CD14-positive monocyte (primary cell): ENCODE results near the gene LGR4. TPM values are rescaled to one million over a fixed set of nuclear protein-coding genes. Genes with fewer than 3 reads are reported as not detected.
"Not testable (repeated sequence)": the region's sequence is repeated elsewhere in the genome, so short reads cannot be mapped to it uniquely, and the experiment has no call there.

Experiments used
- DNase-seq, 3 donors: peaks; one replicate each; pipeline ENCODE4 v3.0.0-alpha.2; 2011 to 2022
- H2AFZ ChIP-seq: 2 replicates; pipeline ENCODE4 v1.6.0; 2012; ENCODE audit warnings: mild to moderate bottlenecking, low read depth, low read length, inconsistent platforms; ENCODE audit not compliant: insufficient read depth, poor library complexity, severe bottlenecking
- H3K27ac ChIP-seq, 2 donors: 1 replicate in 1 of 2; 2 replicates in 1 of 2; pipeline ENCODE4 v1.5.1; 2012 to 2013; ENCODE audit warnings: low read length in 2 of 2, control low read depth in 1 of 2, inconsistent platforms in 1 of 2, low read depth in 1 of 2, mild to moderate bottlenecking in 1 of 2
- H3K27me3 ChIP-seq, 2 donors: one replicate each; pipeline versions ENCODE4 v1.6.0 to v1.6.1; 2011 to 2013; ENCODE audit warnings: low read length in 2 of 2; ENCODE audit not compliant: control insufficient read depth in 2 of 2, insufficient read depth in 2 of 2
- H3K36me3 ChIP-seq, 2 donors: replicated peaks in 1 of 2; 1 replicate in 1 of 2; 2 replicates in 1 of 2; pipeline versions ENCODE4 v1.5.1 to v1.6.1; 2012 to 2013; ENCODE audit warnings: low read length in 2 of 2, control low read depth in 1 of 2, inconsistent platforms in 1 of 2, mild to moderate bottlenecking in 1 of 2; ENCODE audit not compliant: insufficient read depth in 2 of 2, control insufficient read depth in 1 of 2
- H3K4me1 ChIP-seq, 2 donors: 1 replicate in 1 of 2; 2 replicates in 1 of 2; pipeline versions ENCODE4 v1.5.1 to v1.6.1; 2012 to 2013; ENCODE audit warnings: low read length in 2 of 2, control low read depth in 1 of 2, inconsistent platforms in 1 of 2, mild to moderate bottlenecking in 1 of 2, moderate library complexity in 1 of 2; ENCODE audit not compliant: insufficient read depth in 2 of 2, control insufficient read depth in 1 of 2
- H3K4me2 ChIP-seq: replicated peaks from 2 replicates; pipeline ENCODE3; 2012; ENCODE audit warnings: low read length, moderate library complexity, mild to moderate bottlenecking; ENCODE audit not compliant: poor library complexity, severe bottlenecking; ENCODE audit errors: extremely low read depth
- H3K4me3 ChIP-seq, 3 experiments: fragments of 200-600 bp in 1 of 3; sonication (generic) in 1 of 3; replicated peaks in 1 of 3; 1 replicate in 2 of 3; 2 replicates in 1 of 3; pipeline ENCODE4 v1.5.1; 2011 to 2013; ENCODE audit warnings: low read length in 3 of 3, mild to moderate bottlenecking in 3 of 3, control low read depth in 2 of 3, low read depth in 2 of 3, inconsistent platforms in 1 of 3, moderate library complexity in 1 of 3
- H3K79me2 ChIP-seq: 2 replicates; pipeline ENCODE4 v1.6.0; 2012; ENCODE audit warnings: mild to moderate bottlenecking, control low read depth, inconsistent platforms, low read length, moderate library complexity; ENCODE audit not compliant: insufficient read depth
- H3K9ac ChIP-seq: 2 replicates; pipeline ENCODE4 v1.6.0; 2017; ENCODE audit warnings: low read length, mild to moderate bottlenecking; ENCODE audit not compliant: insufficient read depth, poor library complexity, severe bottlenecking
- H3K9me3 ChIP-seq, 2 donors: replicated peaks in 1 of 2; 1 replicate in 1 of 2; 2 replicates in 1 of 2; pipeline versions ENCODE4 v1.5.1 to v1.6.1; 2012 to 2013; ENCODE audit warnings: low read length in 2 of 2, control low read depth in 1 of 2; ENCODE audit not compliant: control insufficient read depth in 1 of 2, insufficient read depth in 1 of 2
- H4K20me1 ChIP-seq: 2 replicates; pipeline ENCODE4 v1.6.0; 2012; ENCODE audit warnings: mild to moderate bottlenecking, low read length, control low read depth, moderate library complexity; ENCODE audit not compliant: insufficient read depth
- H3K27ac Mint-ChIP-seq, 7 donors: one replicate each; pipeline ENCODE4 v1.8.0; 2020; ENCODE audit warnings: mild to moderate bottlenecking in 7 of 7, mixed read lengths in 7 of 7, moderate library complexity in 6 of 7, inconsistent platforms in 2 of 7
- H3K27me3 Mint-ChIP-seq, 3 donors: one replicate each; pipeline ENCODE4 v1.8.0; 2021 to 2022; ENCODE audit warnings: low read depth in 3 of 3, mild to moderate bottlenecking in 3 of 3, mixed read lengths in 3 of 3, moderate library complexity in 3 of 3, inconsistent platforms in 1 of 3
- H3K36me3 Mint-ChIP-seq, 2 donors: one replicate each; pipeline ENCODE4 v1.8.0; 2020; ENCODE audit warnings: mixed read lengths in 2 of 2, inconsistent platforms in 1 of 2, mild to moderate bottlenecking in 1 of 2
- H3K4me1 Mint-ChIP-seq: one replicate; pipeline ENCODE4 v1.8.0; 2020; ENCODE audit warnings: mild to moderate bottlenecking, mixed read lengths
- H3K4me3 Mint-ChIP-seq, 2 donors: one replicate each; pipeline ENCODE4 v1.8.0; 2020; ENCODE audit warnings: mild to moderate bottlenecking in 2 of 2, mixed read lengths in 2 of 2, moderate library complexity in 1 of 2
- H3K9me3 Mint-ChIP-seq, 7 donors: one replicate each; pipeline ENCODE4 v1.8.0; 2020 to 2022; ENCODE audit warnings: mixed read lengths in 7 of 7, mild to moderate bottlenecking in 6 of 7, moderate library complexity in 6 of 7, inconsistent platforms in 2 of 7
- CTCF ChIP-seq: fragments of 200-600 bp; IDR thresholded peaks from one replicate; pipeline ENCODE4 v1.8.0; 2022; ENCODE audit warnings: antibody characterized with exemption, mild to moderate bottlenecking
- WGBS: methylation state at CpG from one replicate; pipeline ENCODE4 v1.1.5; 2013; ENCODE audit warnings: missing lambda C conversion rate; ENCODE audit not compliant: insufficient coverage; 5-methylcytosine and 5-hydroxymethylcytosine counted together
- intact Hi-C, 2 donors: fragments of 100-400 bp; cut with micrococcal nuclease; formaldehyde crosslinking; loops; one replicate each; pipeline versions ENCODE4 v1.15.0 to v1.15.1; 2023
- polyA plus RNA-seq, 3 donors: library from polyadenylated mRNA; depleted of rRNA in 1 of 3; unstranded in 2 of 3; stranded (reverse) in 1 of 3; fragments of 300-500 nt in 2 of 3; fragments of >200 nt in 1 of 3; fragmentation: Illumina TruSeq in 2 of 3; gene quantifications; 1 replicate in 2 of 3; 2 replicates in 1 of 3; pipeline ENCODE4 v1.2.3, GENCODE V29; 2012 to 2021

The LGR4 gene
- polyA plus RNA-seq, 3 donors = 0.67 to 0.92 (median 0.72) TPM

GRCh38 chr11:27329867-27330632 is 142.5 kb downstream of the LGR4 start:
- H3K27me3 Mint-ChIP-seq = peaks cover 0 to 2% (median 0%) of the 10 kb centered on the region in 3 donors
- no peak overlapping the region for H3K4me3 Mint-ChIP-seq
- no peak overlapping the region for H3K4me2 ChIP-seq
- intact Hi-C loops = no loop called here
- H2AFZ ChIP-seq = no peak overlapping the region
- H4K20me1 ChIP-seq = no peaks in the 10 kb centered on the region
- peaks cover 2 to 7% (median 4%) of the 10 kb centered on the region in 7 donors for H3K9me3 Mint-ChIP-seq
- H3K9me3 ChIP-seq = no peaks in the 10 kb centered on the region
- H3K36me3 ChIP-seq = no peaks in the 10 kb centered on the region
- no peak overlapping the region for H3K27ac Mint-ChIP-seq
- H3K27me3 ChIP-seq = no peaks in the 10 kb centered on the region
- no peak overlapping the region for H3K4me3 ChIP-seq
- no peak overlapping the region for H3K9ac ChIP-seq
- no peaks in the 10 kb centered on the region for H3K79me2 ChIP-seq
- H3K36me3 Mint-ChIP-seq = peaks cover 0 to 5% of the 10 kb centered on the region in 2 donors
- no peak overlapping the region for H3K27ac ChIP-seq
- no peaks in the 10 kb centered on the region for H3K4me1 Mint-ChIP-seq
- H3K4me1 ChIP-seq = no peaks in the 10 kb centered on the region
- no peak for TF ChIP-seq CTCF
- WGBS = no CpG with 5 or more reads among the region's 4 CpGs
- no peak for DNase-seq

GRCh38 chr11:27328614-27329013 is 144.0 kb downstream of the LGR4 start:
- Histone ChIP-seq H3K4me1 (no peaks in the 10 kb centered on the region), H4K20me1 (no peaks in the 10 kb centered on the region), H3K9me3 (no peaks in the 10 kb centered on the region), H3K4me2 (no peak overlapping the region), H3K9ac (no peak overlapping the region), H2AFZ (no peak overlapping the region), H3K27ac (no peak overlapping the region), H3K27me3 (no peaks in the 10 kb centered on the region), H3K4me3 (no peak overlapping the region), H3K36me3 (no peaks in the 10 kb centered on the region), H3K79me2 (no peaks in the 10 kb centered on the region)
- DNase-seq = no peak
- TF ChIP-seq CTCF = no peak
- Mint-ChIP-seq H3K27ac (no peak overlapping the region), H3K4me1 (no peaks in the 10 kb centered on the region), H3K4me3 (no peak overlapping the region), H3K27me3 (peaks cover 0 to 2% (median 0%) of the 10 kb centered on the region in 3 donors), H3K9me3 (peaks cover 2 to 7% (median 5%) of the 10 kb centered on the region in 7 donors), H3K36me3 (peaks cover 0 to 5% of the 10 kb centered on the region in 2 donors)
- intact Hi-C loops = no loop called here
- no CpG with 5 or more reads among the region's 5 CpGs for WGBS

GRCh38 chr11:27327064-27327463 is 145.5 kb downstream of the LGR4 start:
- H3K4me1 ChIP-seq, intact Hi-C loops: not testable (repeated sequence)

More at GRCh38 chr11:27327064-27327463, 145.5 kb downstream of the LGR4 start:
- H3K4me1 Mint-ChIP-seq, H3K4me3 Mint-ChIP-seq, H3K27ac ChIP-seq, H3K9me3 ChIP-seq, H3K27me3 Mint-ChIP-seq, H3K9ac ChIP-seq, H4K20me1 ChIP-seq, H2AFZ ChIP-seq, H3K27ac Mint-ChIP-seq, H3K4me2 ChIP-seq, H3K4me3 ChIP-seq, H3K36me3 Mint-ChIP-seq, H3K79me2 ChIP-seq, H3K36me3 ChIP-seq, H3K27me3 ChIP-seq, DNase-seq: not testable (repeated sequence)
- peaks cover 5 to 13% (median 7%) of the 10 kb centered on the region in 7 donors for H3K9me3 Mint-ChIP-seq
- no CpG with 5 or more reads among the region's 2 CpGs for WGBS
